ENCODE data around the gene CMAS. TPM values are rescaled to one million over a fixed set of nuclear protein-coding genes. Genes with fewer than 3 reads are reported as not detected.
"Not testable (repeated sequence)": the region's sequence is repeated elsewhere in the genome, so short reads cannot be mapped to it uniquely, and the experiment has no call there.

The CMAS gene
- 100 to 1,000 TPM; 139 to 144 TPM for total RNA-seq
- long read RNA-seq, transcript CMAS-201 (8 exons, 1,787 nt) = major isoform, 490 of 523 reads
- long read RNA-seq, partial matches to known transcripts = 14 of 523 reads
- long read RNA-seq, other reads (novel, unspliced or antisense) = 15 of 523 reads

DNA sequence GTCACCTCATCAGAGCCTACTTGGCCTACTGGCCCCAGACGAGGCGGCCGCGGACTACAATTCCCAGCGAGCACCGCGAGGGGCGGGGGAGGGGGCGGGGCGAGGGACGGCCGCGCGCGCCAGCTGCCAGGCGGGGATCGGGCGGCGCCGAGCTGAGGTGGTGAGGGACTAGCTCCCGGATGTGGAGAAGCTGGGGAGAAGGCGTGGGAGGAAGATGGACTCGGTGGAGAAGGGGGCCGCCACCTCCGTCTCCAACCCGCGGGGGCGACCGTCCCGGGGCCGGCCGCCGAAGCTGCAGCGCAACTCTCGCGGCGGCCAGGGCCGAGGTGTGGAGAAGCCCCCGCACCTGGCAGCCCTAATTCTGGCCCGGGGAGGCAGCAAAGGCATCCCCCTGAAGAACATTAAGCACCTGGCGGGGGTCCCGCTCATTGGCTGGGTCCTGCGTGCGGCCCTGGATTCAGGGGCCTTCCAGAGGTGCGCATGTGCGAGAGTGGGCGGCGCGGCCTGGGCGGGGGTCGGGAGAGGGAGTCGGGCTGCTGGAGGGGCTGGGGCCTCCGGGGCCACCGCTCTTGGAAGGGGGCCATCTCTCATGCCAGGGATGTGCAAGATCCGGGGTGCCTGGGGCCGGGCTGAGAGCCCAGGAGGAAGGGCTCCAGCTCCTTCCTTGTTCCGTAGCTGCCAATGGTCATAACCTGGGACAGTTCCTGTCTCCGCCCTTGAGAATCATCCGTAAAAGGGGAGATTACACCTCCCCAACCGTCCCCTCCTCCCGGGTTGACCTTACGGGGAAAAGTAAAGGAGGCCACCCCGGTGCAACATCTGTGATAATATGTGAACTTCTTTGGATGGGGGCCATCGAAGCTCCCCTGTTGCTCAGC is at the start of gene CMAS:
CMAS (plus strand) TSS at position 129 of the 878 bp plus-strand sequence; CDS start at position 215, 86 bp downstream.
- DNase-seq = peak; percentile 86 to 88
- ATAC-seq = peak; percentile 77
- intact Hi-C loops (cut with DNase I, micrococcal nuclease) = no loop called here

DNA sequence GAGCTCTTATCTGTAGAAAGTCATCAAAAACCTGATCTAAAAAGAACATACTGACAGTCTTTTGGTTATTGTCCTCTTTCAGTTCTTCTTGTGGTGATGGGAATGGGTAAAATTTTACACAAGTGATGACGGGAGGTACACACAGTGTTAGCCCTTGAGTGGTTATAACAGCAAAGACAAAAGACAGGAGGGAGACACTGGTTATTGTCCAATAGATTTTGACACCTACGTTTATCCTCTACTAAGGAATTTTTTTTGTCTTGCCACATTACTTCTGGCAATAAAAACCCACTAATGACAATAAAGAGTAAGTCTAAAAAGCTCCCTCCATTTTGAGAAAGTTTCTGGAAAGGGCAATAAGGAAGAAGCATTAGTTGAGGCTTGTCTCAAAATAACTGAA is 47.7 kb upstream of the CMAS start:
- intact Hi-C loops (cut with DNase I, micrococcal nuclease) = no loop called here
- DNase-seq (no peak), ATAC-seq (no peak)

DNA sequence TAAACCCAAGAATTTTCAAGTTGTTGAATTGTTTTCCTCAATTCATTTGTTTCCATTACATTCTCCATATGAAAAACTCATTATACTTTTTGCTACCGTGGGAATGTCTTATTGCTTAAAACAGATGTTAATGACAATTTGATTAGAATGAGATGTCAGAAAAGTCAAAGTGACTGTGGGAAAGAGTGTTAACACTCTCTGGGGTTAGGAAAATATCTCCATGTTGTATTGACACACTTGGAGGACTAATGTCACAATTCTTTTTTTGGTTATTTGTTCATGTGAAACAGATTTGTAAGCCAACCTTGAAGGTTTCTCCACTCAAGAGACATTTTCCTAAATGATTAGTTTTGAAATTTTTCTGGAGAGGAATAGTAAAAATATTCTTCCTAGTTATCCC is 47.2 kb upstream of the CMAS start:
- ATAC-seq (no peak), DNase-seq (no peak)
- intact Hi-C loops (cut with DNase I, micrococcal nuclease) = no loop called here

DNA sequence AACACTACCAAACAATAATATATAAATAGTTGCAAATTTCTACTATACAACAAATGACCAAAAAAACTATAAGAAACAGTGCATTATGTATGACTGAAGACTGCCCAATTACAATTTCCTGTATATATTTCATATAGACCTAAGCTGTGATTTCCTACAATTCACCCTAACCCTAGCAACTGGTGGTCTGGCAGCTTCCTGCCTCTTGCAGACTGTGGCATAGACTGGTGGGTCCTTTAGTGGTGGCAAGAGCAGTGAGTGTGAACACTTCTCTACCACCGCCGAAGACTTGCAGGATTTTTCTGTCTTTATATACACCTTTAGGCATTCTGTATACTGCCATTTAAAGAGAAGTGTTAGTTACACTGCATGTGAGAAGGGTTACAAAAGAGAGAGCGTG is 43.6 kb upstream of the CMAS start:
- DNase-seq = no peak
- no peak for ATAC-seq
- intact Hi-C loops (cut with DNase I, micrococcal nuclease) = no loop called here

DNA sequence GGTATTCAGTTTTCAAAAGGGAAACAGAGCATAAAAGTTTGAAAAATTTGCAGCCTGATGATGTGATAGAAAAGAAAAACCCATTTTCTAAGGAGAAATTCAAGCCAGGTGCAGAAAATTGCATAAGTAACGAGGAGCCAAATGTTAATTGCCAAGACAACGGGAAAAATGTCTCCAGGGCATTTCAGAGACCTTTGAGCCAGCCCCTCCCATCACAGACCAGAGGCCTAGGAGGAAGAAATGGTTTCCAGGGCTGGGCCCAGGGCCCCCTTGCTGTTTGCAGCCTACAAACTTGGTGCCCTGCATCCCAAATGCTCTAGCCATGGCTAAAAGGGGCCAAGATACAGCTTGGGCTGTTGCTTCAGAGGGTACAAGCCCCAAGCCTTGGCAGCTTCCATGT is 38.2 kb upstream of the CMAS start:
- intact Hi-C loops (cut with DNase I, micrococcal nuclease); ATAC-seq; DNase-seq: not testable (repeated sequence)

DNA sequence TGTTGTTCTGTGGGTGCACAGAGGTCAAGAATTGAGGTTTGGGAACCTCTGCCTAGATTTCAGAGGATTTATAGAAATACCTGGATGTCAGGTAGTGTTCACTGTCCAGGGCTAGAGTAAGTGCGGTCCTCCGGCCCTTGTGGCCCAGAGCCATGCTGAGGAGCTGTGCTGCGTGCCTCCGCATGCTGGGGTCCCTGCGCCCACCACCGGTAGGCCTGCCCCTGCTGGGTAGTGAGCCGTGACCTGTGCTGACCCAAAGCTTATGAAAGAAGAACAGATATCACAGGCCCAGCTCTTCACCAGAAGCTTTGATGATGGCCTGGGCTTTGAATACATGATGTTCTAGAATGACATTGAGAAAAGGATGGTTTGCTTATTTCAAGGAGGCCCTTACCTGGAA is 37.8 kb upstream of the CMAS start:
- no peak for ATAC-seq

DNA sequence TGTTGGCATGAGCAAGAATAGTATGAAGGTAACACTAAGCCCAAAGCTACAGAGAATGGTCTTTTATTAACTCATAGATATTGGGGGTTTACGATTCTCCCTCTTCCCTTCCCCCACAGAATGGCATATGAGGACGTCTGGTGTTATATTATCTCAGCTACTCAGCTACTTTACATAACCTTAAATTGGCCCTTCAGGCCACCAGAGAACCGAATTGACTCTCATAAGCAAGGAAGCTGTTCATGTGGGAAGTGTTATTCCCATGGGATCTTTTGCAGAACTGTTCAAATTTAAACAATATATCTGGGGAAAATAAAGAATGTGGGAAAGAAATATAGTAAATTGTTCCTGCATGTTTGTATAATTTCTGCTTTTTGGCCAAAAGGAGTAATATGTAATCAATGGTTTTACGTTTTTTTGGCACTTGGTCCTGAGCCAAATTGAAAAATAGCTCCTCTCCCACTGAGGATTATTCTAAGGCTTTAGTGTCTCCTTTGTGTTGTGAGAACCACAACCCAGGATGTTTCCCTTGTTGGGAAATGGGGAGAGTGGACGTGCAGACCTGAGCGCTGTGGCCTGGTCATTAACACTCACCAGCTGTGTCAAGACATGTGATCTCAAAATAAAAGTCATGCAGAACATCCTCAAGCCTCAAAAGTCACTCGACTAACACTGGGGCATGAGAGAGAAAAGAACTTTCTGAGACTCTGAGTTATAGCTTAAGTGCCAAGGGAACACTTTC is 31.8 kb upstream of the CMAS start:
- intact Hi-C loops (cut with DNase I, micrococcal nuclease) = no loop called here
- DNase-seq (no peak), ATAC-seq (no peak)

More for the DNA sequence above, 37.8 kb upstream of the CMAS start:
- DNase-seq = no peak
- intact Hi-C loops (cut with DNase I, micrococcal nuclease) = no loop called here

DNA sequence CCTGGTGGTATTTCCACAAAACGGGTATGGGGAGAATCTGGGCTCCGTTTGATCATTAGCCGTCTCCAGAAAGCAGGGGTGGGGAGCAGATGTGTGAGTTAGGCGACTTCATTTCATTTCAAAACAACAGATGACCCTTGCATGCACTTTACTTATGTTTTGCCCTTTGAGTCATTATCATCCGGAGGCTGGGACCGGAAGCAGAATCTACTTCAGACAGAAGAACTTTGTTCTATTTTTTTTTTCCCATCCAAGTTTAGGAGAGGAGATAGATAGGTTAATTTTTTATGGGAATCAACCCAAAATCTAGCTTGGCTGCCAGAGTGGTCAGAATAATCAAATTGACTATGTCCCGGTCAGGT is 31.3 kb upstream of the CMAS start:
- intact Hi-C loops (cut with DNase I, micrococcal nuclease) = no loop called here
- DNase-seq (no peak), ATAC-seq (no peak)

DNA sequence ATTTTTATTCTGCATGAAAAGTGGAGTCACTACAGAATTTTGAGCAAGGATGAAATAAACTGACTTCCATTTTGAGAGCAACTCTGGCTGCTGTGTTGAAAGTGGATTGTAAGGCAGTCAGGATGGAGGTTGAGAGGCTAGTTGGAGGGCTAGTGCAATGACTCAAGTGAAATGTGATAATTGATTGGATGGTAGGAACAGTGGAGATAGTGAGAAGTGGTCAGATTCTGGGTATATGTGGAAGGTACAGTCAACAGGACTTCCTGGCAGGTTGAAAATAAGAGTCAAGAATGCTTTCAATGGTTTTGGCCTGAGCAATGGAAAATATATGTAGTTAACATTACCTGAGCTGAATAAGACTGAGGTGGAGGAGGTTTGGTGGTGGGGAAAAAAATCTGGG is 29.0 kb upstream of the CMAS start:
- intact Hi-C loops (cut with DNase I, micrococcal nuclease) = no loop called here
- ATAC-seq = no peak
- DNase-seq = no peak

DNA sequence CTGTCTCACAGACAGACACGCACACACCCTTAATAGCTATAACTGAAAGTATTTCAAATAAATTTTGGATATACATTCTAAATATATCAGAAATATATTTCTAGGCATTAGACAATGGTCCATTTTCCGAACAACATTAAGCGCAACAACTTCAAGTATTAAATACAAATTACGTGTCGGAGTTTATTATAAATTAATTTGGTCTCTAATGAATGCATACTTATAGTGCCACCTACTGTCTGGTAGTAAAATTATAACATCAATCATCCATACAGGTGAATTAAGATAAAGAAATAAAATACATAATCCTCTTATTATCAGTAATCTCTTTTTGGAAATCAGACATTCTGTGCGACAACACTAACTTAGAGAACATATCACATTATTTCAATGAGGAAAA is 27.2 kb upstream of the CMAS start:
- intact Hi-C loops (cut with DNase I, micrococcal nuclease) = no loop called here
- no peak for ATAC-seq
- no peak for DNase-seq

DNA sequence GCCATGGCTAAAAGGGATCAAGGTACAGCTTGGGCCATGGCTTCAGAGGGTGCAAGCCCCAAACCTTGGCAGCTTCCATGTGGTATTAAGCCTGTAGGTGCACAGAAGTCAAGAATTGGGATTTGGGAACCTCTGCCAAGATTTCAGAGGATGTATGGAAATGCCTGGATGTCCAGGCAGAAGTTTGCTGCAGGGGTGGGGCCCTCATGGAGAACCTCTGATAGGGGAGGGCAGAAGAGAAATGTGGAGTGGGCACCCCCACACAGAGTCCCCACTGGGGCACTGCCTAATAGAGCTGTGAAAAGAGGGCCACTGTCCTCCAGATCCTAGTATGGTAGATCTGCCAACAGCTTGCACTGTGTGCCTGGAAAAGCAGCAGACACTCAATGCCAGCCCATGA is 22.5 kb upstream of the CMAS start:
- DNase-seq = not testable (repeated sequence)
- intact Hi-C loops (cut with DNase I, micrococcal nuclease) = loop anchor here in 1 of 2 donors (10.0 kb wide), 1 partner anchor 329 kb away; no protein-coding TSS in a partner anchor

DNA sequence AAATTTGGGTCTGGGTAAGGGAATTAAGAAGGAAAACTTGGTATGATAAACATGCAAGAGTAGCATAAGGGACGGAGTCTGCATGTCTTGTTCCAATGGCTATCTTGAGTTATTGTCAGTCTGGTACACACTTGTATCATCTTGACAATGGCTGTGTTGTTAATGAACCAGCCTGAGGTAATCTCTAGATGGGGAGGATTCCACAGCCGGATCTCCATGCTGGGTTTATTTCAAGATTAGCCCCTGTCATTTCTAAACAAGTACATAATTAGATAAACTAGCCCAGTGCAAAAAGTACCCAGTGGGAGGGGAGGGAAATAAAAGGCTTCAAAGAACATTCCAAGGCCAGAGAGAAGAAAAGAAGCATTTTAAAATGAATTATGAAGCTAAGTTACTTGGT is 16.5 kb upstream of the CMAS start:
- no peak for DNase-seq
- intact Hi-C loops (cut with DNase I, micrococcal nuclease) = loop anchor here in 1 of 2 donors (10.0 kb wide), 1 partner anchor 335 kb away; no protein-coding TSS in a partner anchor

More for the DNA sequence above, 22.5 kb upstream of the CMAS start:
- not testable (repeated sequence) for ATAC-seq

DNA sequence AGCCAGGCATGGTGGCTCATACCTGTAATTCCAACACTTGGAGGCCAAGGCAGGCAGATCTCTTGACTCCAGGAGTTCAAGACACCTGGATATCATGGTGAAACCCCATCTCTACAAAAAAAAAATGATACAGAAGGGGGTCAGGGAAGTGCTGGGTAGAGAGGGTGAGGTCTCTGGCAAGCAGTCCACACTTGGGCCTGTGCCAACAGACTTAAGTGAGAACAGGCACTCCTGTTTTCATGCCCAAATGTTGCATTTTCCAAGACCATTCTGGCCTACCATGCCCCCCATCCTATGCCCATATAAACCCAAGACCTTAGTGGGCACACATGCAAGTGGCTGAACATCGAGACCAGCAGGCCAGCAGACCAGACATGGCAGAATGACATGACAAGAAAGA is 16.0 kb upstream of the CMAS start:
- no peak for ATAC-seq
- DNase-seq = no peak
- intact Hi-C loops (cut with DNase I, micrococcal nuclease) = loop anchor here in 1 of 2 donors (10.0 kb wide), 1 partner anchor 335 kb away; no protein-coding TSS in a partner anchor

More for the DNA sequence above, 16.5 kb upstream of the CMAS start:
- no peak for ATAC-seq

DNA sequence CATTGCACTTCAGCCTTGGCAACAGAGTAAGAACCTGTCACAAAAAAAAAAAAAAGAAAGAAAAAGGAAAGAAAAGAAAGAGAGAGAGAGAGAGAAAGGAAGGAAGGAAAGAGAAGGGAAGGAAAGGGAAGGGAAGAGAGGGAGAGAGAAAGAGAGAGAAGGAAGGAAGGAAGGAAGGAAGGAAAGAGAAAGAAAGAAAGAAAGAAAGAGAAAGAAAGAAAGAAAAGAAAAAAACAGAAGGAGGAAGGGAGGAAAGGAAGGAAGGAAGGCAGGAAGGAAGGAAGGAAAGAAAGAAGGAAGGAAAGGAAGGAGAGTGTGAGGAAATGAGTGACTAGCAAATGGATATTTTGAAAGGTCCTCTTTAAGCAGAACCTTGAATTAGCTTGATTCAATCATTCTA is 13.3 kb upstream of the CMAS start:
- DNase-seq (no peak), ATAC-seq (no peak)
- intact Hi-C loops (cut with DNase I, micrococcal nuclease) = no loop called here

DNA sequence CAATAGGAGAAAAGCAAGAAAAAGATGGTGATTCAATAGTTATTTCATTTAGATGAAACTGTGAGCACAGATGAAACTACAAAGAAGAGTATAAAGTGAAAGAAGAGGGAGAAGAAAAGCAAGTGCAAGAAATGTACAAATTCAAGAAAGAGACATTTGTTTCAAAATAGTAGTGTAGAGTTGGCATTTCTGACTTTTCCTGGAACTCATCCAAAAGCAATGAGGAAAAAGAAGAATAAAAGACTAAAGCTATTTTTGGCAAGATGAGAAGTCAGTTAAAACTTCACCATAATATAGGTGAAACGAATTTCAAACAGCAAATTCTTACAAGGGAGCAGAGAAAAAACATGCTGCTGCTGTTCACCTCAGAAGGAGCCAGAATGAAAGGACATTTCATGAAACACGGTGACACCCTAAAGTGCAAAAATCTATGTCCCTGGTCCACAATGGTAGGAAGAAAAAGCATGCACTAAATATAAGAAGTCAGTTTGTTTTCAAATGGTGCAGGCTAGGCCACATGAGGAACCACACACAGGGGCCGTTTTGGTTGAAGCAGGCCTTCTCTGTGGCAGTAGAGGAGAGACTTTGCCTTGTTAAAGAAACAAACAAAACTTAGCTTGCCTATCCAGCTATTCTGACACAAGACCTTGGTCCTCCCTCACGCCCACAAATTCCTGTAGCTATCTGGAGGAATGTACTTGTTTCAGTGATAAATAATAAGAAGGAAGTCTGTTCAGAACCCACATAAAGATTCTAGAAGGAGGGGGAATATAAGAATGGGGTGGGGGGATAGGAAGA is 11.1 kb upstream of the CMAS start:
- DNase-seq = peak in 1 of 2 donors; percentile 23
- ATAC-seq = peak; percentile 83
- intact Hi-C loops (cut with DNase I, micrococcal nuclease) = no loop called here

DNA sequence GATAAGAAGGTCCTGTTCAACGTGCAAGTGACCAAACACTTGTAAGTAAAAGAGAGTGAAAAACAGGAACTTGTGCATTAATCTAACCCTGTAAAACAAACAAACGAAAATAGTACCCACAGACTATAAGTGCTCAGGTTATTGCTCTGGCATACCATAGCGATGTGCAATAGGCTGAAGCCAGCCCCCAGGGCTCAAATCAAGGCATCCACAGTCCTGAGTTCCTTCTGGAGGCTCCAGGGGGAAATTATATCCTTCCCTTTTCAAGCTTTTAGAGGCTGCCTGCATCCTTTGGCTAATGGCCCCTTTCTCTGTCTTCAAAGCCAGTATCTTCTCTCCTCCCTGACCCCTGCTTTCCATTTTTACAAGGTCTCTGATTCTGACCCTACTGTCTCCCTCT is 8.1 kb upstream of the CMAS start:
- intact Hi-C loops (cut with DNase I, micrococcal nuclease) = no loop called here
- ATAC-seq (no peak), DNase-seq (no peak)

DNA sequence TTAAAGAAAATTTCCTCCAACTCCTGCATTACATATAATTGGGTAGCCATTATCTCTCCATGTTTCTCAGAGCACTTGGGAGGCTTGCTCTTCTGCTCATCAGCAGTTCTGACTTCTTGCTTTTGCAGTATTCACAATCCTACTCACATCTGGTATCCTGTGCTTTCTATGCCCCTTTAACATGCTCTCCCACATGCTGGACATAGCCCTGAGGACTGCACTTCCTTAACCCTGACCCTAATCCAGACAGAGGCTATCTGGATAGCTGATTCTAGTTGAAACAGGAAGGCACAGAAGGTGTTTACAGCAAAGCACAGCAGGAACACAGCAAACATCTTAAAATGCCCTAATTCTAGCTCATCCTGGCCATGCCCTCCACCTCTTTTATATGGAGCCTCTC is 7.3 kb upstream of the CMAS start:
- DNase-seq = no peak
- ATAC-seq = no peak
- intact Hi-C loops (cut with DNase I, micrococcal nuclease) = no loop called here

DNA sequence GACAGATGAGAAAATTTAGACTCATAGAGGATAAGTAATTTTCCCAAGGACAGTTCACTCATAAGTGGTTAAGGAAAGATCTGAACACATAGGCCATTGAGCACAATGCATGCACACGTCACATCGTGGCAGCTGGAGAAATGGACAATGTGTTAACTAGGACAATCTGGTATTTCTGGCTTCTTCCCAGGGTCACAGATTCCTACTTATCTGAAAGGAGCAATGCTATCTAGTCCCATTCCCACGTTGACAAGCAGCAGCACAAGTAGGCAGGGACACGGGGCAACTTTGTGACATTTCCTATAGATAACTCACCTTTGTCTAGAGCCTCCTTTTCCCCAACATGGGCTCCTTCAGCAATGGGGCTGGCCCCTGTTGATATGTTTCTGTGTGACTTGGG is 6.7 kb upstream of the CMAS start:
- ATAC-seq = no peak
- DNase-seq = no peak
- intact Hi-C loops (cut with DNase I, micrococcal nuclease) = no loop called here

All from left colon (tissue), 2 donors.